Measurements from ENCODE around the gene QSOX1.

- TF ChIP-seq CTCF (IDR thresholded peaks at IDR 0.05; ENCODE audit: low read length) (no peak), EZH2 (IDR thresholded peaks at IDR 0.05; ENCODE audit: borderline replicate concordance, low read length) (no peak)
Observed at GRCh38 chr1:180225403-180225802, 70.7 kb downstream of the QSOX1 start.

Data from OCI-LY1 (cell line).